ENCODE results near the gene SYNE4.

DNA sequence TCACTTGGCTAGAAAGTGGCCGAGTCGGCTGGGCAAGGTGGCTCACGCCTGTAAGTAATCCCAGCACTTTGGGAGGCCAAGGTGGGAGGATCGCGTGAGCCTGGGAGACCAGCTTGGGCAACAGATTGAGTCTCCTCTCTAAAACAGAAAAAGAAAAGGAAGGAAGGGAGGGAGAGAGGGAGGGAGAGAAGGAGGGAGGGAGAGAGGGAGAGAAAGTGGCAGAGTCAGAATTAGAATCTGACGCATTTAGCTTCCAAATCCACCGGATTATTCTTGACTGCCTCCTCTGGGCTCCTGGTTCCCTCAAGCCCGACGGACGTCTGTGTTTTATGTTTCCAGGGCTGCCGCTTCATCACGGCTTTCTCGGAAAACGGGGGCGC lies 50.0 kb downstream of the SYNE4 start:
- TF ChIP-seq, protein P1, sequence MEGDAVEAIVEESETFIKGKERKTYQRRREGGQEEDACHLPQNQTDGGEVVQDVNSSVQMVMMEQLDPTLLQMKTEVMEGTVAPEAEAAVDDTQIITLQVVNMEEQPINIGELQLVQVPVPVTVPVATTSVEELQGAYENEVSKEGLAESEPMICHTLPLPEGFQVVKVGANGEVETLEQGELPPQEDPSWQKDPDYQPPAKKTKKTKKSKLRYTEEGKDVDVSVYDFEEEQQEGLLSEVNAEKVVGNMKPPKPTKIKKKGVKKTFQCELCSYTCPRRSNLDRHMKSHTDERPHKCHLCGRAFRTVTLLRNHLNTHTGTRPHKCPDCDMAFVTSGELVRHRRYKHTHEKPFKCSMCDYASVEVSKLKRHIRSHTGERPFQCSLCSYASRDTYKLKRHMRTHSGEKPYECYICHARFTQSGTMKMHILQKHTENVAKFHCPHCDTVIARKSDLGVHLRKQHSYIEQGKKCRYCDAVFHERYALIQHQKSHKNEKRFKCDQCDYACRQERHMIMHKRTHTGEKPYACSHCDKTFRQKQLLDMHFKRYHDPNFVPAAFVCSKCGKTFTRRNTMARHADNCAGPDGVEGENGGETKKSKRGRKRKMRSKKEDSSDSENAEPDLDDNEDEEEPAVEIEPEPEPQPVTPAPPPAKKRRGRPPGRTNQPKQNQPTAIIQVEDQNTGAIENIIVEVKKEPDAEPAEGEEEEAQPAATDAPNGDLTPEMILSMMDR (IDR thresholded peaks at IDR 0.05): no peak
- TF ChIP-seq POLR2A (IDR thresholded peaks at IDR 0.05): no peak
